Urinary bladder (tissue), 4 donors: ENCODE measurements around the gene EPN2. TPM values are rescaled to one million over a fixed set of nuclear protein-coding genes. Genes with fewer than 3 reads are reported as not detected.

ENCODE experiments used
- DNase-seq: peaks from one replicate; pipeline ENCODE4 v3.0.0-alpha.2; 2015; ENCODE audit errors: extremely low spot score
- H3K27ac ChIP-seq: one replicate; pipeline ENCODE4 v1.5.1; 2013; ENCODE audit warnings: low read depth, mild to moderate bottlenecking, moderate library complexity
- H3K36me3 ChIP-seq: one replicate; pipeline ENCODE4 v1.6.1; 2013; ENCODE audit warnings: mild to moderate bottlenecking, moderate library complexity; ENCODE audit not compliant: insufficient read depth
- H3K4me1 ChIP-seq: one replicate; pipeline ENCODE4 v1.6.1; 2013; ENCODE audit warnings: mild to moderate bottlenecking, moderate library complexity; ENCODE audit not compliant: insufficient read depth
- H3K4me3 ChIP-seq: one replicate; pipeline ENCODE4 v1.5.1; 2013; ENCODE audit warnings: low read depth, low read length
- WGBS: extraction: QIAGEN DNeasy Blood & Tissue Kit; methylation state at CpG from one replicate; pipeline ENCODE4 v1.1.7; 2013; 5-methylcytosine and 5-hydroxymethylcytosine counted together
- polyA plus RNA-seq: library from polyadenylated mRNA; stranded (reverse); fragments of 200-250 nt; gene quantifications from one replicate; pipeline ENCODE4 v1.2.3, GENCODE V29; 2013
- total RNA-seq: library from RNA; depleted of rRNA; stranded (reverse); fragments of >200 nt; gene quantifications from one replicate; pipeline ENCODE4 v1.2.3, GENCODE V29; 2014
- donor health status: healthy with polysubstance abuse.
- donor health status: healthy.

Gene EPN2
- total and polyA plus RNA-seq, 2 donors: 40.3 to 46.2 TPM

- 84% methylated on average over 7 of the region's 7 CpGs for WGBS
- no peak for DNase-seq
- Histone ChIP-seq H3K4me1 (no peaks in the 10 kb centered on the region), H3K36me3 (no peaks in the 10 kb centered on the region), H3K27ac (no peak overlapping the region), H3K4me3 (no peak overlapping the region)
These were observed 120.6 kb downstream of the EPN2 start for GRCh38 chr17:19357761-19358160.

GRCh38 chr17:19359151-19359550, 122.0 kb downstream of the EPN2 start:
- H3K36me3 ChIP-seq: no peaks in the 10 kb centered on the region
- no peak for DNase-seq
- no peak overlapping the region for H3K27ac ChIP-seq
- WGBS: 86% methylated on average over 7 of the region's 7 CpGs
- no peaks in the 10 kb centered on the region for H3K4me1 ChIP-seq
- H3K4me3 ChIP-seq: no peak overlapping the region

- no peak for DNase-seq
- H3K4me3 ChIP-seq: no peak overlapping the region
- no peaks in the 10 kb centered on the region for H3K36me3 ChIP-seq
- WGBS: 95% methylated on average over 5 of the region's 5 CpGs
- H3K4me1 ChIP-seq: no peaks in the 10 kb centered on the region
- H3K27ac ChIP-seq: no peak overlapping the region
These were observed 122.7 kb downstream of the EPN2 start for GRCh38 chr17:19359856-19360255.

DNA sequence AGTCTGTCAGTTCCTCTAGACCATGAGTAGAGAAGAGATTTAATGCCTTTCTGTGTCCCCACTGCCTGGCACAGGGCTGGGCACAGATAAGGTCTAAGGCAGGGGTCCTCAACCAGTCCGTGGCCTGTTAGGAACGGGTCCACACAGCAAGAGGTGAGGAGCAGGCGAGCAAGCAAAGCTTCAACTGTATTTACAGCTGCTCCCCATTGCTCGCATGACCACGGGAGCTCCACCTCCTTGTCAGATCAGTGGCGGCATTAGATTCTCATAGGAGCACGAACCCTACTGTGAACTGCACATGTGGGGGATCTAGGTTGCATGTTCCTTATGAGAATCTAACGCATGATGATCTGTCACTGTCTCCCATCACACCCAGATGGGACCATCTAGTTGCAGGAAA, 123.6 kb downstream of the EPN2 start:
- Histone ChIP-seq H3K27ac (no peak overlapping the region), H3K4me3 (no peak overlapping the region), H3K4me1 (no peaks in the 10 kb centered on the region), H3K36me3 (no peaks in the 10 kb centered on the region)
- WGBS: 90% methylated on average over 8 of the region's 8 CpGs
- no peak for DNase-seq

- Histone ChIP-seq H3K4me3 (no peak overlapping the region), H3K4me1 (no peaks in the 10 kb centered on the region), H3K27ac (no peak overlapping the region), H3K36me3 (no peaks in the 10 kb centered on the region)
- no peak for DNase-seq
- WGBS: 70% methylated on average over 6 of the region's 6 CpGs
These were observed 124.2 kb downstream of the EPN2 start for GRCh38 chr17:19361326-19361725.

DNA sequence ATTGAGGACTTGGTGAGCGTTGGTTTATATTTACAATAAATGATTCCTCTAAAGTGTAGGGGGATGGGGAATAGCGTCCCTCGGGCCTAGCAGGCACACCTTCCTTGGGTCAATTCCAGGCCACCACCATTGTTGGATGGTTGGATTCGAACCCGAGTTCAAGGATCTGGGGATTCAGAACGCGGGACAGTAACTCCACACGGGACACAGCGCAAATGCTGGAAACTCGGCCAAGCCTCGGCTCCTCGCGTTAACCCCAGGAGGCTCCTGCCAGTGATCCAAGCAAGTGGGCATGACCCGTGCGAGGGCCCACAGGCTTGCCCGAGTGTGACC, 124.7 kb downstream of the EPN2 start:
- no peaks in the 10 kb centered on the region for H3K4me1 ChIP-seq
- H3K36me3 ChIP-seq: no peaks in the 10 kb centered on the region
- 13% methylated on average over 16 of the region's 16 CpGs for WGBS
- H3K27ac ChIP-seq: no peak overlapping the region
- no peak for DNase-seq
- peak overlapping the region; percentile 55 for H3K4me3 ChIP-seq

GRCh38 chr17:19362277-19363113, 125.3 kb downstream of the EPN2 start, which contains the start of gene B9D1:
TSS of gene B9D1 (minus strand) at chr17:19362723. CDS start at chr17:19362569, 154 bp downstream.
- WGBS: under 1% methylated on average over 83 of the region's 83 CpGs
- no peaks in the 10 kb centered on the region for H3K36me3 ChIP-seq

GRCh38 chr17:19363114-19363438, 125.9 kb downstream of the EPN2 start:
- Histone ChIP-seq H3K27ac (no peak overlapping the region), H3K4me3 (no peak overlapping the region), H3K36me3 (no peaks in the 10 kb centered on the region), H3K4me1 (no peaks in the 10 kb centered on the region)
- DNase-seq: no peak
- WGBS: 24% methylated on average over 14 of the region's 14 CpGs

More at GRCh38 chr17:19362277-19363113, 125.3 kb downstream of the EPN2 start, which contains the start of gene B9D1:
- DNase-seq: peak; percentile 78
- H3K4me1 ChIP-seq: no peaks in the 10 kb centered on the region
- peak within 1 kb of the TSS; percentile 56 for H3K27ac ChIP-seq
- peak within 1 kb of the TSS; percentile 55 for H3K4me3 ChIP-seq

- no peak for DNase-seq
- Histone ChIP-seq H3K36me3 (no peaks in the 10 kb centered on the region), H3K4me1 (no peaks in the 10 kb centered on the region), H3K4me3 (no peak overlapping the region), H3K27ac (no peak overlapping the region)
- 67% methylated on average over 6 of the region's 6 CpGs for WGBS
These were observed 126.4 kb downstream of the EPN2 start for GRCh38 chr17:19363460-19364035.

DNA sequence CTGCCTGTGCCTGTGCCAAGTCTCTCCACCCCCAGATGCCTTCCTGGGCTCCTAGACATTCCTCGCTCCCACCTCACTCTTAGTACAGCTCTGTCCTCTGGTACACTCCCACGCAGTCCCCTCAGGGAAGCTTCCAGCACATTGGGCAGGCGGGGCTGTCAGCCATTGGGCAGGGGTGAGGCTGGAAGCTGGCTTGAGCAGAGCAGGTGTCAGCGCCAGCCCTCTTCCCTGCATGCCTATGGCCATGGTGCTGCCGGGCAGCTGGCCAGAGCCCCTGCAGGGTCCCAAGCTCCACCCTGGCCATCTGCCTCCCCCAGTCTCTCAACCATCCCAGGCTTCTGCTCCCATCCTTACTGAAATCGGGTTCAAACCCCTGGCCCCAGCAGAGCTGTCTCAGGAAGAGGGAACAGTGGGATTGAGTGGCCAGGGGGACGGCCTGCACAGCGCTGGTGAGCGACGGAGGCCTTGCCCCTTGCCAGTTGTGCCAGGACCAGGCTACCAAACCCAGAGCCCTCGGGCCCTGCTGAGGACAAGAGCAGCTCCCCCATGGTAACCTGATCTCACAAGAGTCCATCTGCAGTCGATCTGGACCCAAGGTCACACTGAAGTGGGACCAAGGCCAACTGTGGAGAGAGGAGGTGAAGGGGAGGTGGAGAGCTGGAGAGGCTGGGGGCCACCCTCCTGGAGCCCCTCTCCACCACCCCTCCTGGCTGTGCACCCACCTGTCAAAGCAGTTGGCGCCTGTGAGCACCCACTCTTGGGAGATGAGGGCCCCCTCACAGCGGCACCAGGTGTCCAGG, 127.7 kb downstream of the EPN2 start:
- H3K4me1 ChIP-seq: no peaks in the 10 kb centered on the region
- no peak overlapping the region for H3K4me3 ChIP-seq
- H3K27ac ChIP-seq: no peak overlapping the region
- no peak for DNase-seq
- H3K36me3 ChIP-seq: no peaks in the 10 kb centered on the region
- WGBS: 80% methylated on average over 14 of the region's 14 CpGs

DNA sequence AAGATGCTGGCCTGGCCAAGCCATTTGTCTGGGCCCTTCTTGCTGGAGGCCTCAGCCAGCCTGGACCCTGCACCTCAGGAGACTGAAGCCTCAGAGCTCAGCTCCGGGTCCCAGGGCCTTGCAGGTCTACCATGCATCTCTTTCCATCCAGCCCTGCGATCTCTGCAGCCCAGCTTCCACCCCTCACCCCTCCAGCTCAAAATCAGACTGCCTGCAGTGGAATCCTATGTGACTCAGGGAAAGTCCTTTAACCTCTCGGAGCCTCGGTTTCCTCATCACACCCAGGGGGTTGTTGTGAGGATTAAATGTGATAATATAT, 128.3 kb downstream of the EPN2 start:
- Histone ChIP-seq H3K27ac (no peak overlapping the region), H3K36me3 (no peaks in the 10 kb centered on the region), H3K4me3 (no peak overlapping the region), H3K4me1 (no peaks in the 10 kb centered on the region)
- WGBS: 87% methylated on average over 4 of the region's 4 CpGs
- no peak for DNase-seq

DNA sequence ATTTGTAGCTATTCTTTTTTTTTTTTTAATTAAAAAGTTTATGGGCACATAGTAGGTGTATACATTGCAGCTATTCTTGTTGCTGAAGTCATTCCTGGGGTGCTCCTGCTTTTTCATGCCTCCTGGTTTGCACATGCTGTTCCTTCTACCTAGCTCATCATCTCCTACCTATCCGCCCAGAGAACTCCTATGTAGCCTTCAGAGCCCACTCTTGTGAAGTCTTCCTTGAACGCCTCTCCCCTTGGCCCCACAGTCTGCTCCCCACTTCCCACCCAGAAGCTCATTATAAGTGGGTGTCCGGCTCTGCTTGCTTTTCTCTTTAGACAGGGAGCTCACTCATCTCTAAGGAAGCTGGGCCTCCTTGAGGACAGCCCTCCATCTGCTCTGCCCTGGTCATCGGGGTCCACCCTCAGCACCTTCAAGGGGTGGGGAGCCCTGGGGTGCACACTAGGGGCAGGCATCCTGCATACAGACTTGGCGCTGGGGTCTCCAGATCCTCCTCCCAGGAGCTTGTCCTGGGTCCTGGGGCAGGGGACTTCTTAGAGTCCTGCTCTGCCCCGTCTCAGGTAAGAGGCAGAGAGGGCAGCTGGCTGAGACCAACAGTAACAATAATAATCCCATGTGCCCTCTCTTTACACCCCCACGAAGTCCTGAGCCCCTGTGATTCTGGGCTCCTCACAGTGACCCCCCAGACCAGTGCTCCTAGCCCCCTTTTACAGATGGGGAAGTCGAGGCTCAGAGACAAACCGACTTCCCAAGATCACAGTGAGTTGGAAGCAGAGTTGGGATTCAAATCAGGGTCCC, 128.9 kb downstream of the EPN2 start:
- no peak for DNase-seq
- Histone ChIP-seq H3K36me3 (no peaks in the 10 kb centered on the region), H3K27ac (no peak overlapping the region), H3K4me3 (no peak overlapping the region), H3K4me1 (no peaks in the 10 kb centered on the region)
- WGBS: 92% methylated on average over 9 of the region's 9 CpGs

DNA sequence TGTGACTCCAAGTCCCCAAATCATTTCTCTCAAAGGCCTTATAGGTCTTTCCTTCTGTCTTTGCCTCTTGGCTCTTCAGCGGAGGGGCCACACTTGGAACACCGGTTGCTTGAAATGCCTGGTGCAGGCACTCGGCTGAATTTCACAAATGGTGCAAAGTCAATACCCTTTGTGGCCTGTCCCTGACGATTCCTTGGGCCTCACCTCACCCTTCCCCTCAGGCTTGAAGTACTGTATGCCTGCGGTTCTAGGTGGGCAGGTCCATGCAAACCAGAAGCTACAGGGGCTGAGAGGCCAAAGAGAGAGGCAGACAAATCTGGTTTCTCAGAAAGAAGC, 129.4 kb downstream of the EPN2 start:
- H3K4me1 ChIP-seq: no peaks in the 10 kb centered on the region
- DNase-seq: no peak
- H3K36me3 ChIP-seq: no peaks in the 10 kb centered on the region
- 91% methylated on average over 5 of the region's 5 CpGs for WGBS
- no peak overlapping the region for H3K4me3 ChIP-seq
- H3K27ac ChIP-seq: no peak overlapping the region
